ENCODE measurements around the gene IER5. TPM values are rescaled to one million over a fixed set of nuclear protein-coding genes. Genes with fewer than 3 reads are reported as not detected.

The IER5 gene
- total RNA-seq, 1 experiment from 2014 or later, result 18.2 TPM

- TF ChIP-seq JUN (CRISPR knock-in tag; IDR thresholded peaks at IDR 0.05) (no peak), ZSCAN18 (CRISPR knock-in tag; IDR thresholded peaks at IDR 0.05) (no peak), TEAD4 (CRISPR knock-in tag; IDR thresholded peaks at IDR 0.05) (no peak), OVOL2 (CRISPR knock-in tag; IDR thresholded peaks at IDR 0.05; ENCODE audit: borderline replicate concordance) (no peak), ARID4B (CRISPR knock-in tag; IDR thresholded peaks at IDR 0.05; ENCODE audit: borderline replicate concordance) (no peak), ZBTB43 (CRISPR knock-in tag; IDR thresholded peaks at IDR 0.05) (no peak), E2F4 (CRISPR knock-in tag; IDR thresholded peaks at IDR 0.05; ENCODE audit: borderline replicate concordance, low read depth) (no peak), ZNF396 (CRISPR knock-in tag; IDR thresholded peaks at IDR 0.05; ENCODE audit: borderline replicate concordance) (no peak), ZNF138 (CRISPR knock-in tag; conservative IDR thresholded peaks at IDR 0.05) (no peak), RORB (CRISPR knock-in tag; IDR thresholded peaks at IDR 0.05) (no peak), SMAD3 (CRISPR knock-in tag; IDR thresholded peaks at IDR 0.05; ENCODE audit: borderline replicate concordance) (no peak), ESRRA (CRISPR knock-in tag; IDR thresholded peaks at IDR 0.05; ENCODE audit: borderline replicate concordance) (no peak), ATF6 (CRISPR knock-in tag; IDR thresholded peaks at IDR 0.05) (no peak), GRHL2 (CRISPR knock-in tag; IDR thresholded peaks at IDR 0.05; ENCODE audit: insufficient replicate concordance, severe bottlenecking) (no peak), E2F5 (CRISPR knock-in tag; IDR thresholded peaks at IDR 0.05) (no peak), PRDM15 (CRISPR knock-in tag; IDR thresholded peaks at IDR 0.05) (no peak)
- ChIA-PET CTCF (interaction anchor here (0.9 to 1.7 kb wide), 6 partner anchors 9 to 34 kb away, joined by 3 to 9 read pairs (median 4); no protein-coding TSS in a partner anchor), POLR2A (no interaction called here)
- Mint-ChIP-seq H3K36me3 (no peaks in the 10 kb centered on the region), H3K4me3 (no peak overlapping the region), H3K27ac (peak overlapping the region; percentile 24), H3K4me1 (peaks cover 27% of the 10 kb centered on the region), H3K27me3 (ENCODE audit: low read depth) (no peaks in the 10 kb centered on the region), H3K9me3 (no peaks in the 10 kb centered on the region)
- DNase-seq (ENCODE audit: low spot score) (no peak), ATAC-seq (peak; percentile 62)
Observed at GRCh38 chr1:181117648-181118449, 29.3 kb downstream of the IER5 start.
